ENCODE measurements around the gene FBXO31. TPM values are rescaled to one million over a fixed set of nuclear protein-coding genes. Genes with fewer than 3 reads are reported as not detected.
A peak's percentile ranks its signal among the peaks of the same experiment; 100 is the strongest.

Gene FBXO31
- total and polyA plus RNA-seq, 2 of the 8 experiments (the other 6 are each of a cell fraction or from before 2014, with no cell fraction given), result 8.3 to 21.6 TPM

DNA sequence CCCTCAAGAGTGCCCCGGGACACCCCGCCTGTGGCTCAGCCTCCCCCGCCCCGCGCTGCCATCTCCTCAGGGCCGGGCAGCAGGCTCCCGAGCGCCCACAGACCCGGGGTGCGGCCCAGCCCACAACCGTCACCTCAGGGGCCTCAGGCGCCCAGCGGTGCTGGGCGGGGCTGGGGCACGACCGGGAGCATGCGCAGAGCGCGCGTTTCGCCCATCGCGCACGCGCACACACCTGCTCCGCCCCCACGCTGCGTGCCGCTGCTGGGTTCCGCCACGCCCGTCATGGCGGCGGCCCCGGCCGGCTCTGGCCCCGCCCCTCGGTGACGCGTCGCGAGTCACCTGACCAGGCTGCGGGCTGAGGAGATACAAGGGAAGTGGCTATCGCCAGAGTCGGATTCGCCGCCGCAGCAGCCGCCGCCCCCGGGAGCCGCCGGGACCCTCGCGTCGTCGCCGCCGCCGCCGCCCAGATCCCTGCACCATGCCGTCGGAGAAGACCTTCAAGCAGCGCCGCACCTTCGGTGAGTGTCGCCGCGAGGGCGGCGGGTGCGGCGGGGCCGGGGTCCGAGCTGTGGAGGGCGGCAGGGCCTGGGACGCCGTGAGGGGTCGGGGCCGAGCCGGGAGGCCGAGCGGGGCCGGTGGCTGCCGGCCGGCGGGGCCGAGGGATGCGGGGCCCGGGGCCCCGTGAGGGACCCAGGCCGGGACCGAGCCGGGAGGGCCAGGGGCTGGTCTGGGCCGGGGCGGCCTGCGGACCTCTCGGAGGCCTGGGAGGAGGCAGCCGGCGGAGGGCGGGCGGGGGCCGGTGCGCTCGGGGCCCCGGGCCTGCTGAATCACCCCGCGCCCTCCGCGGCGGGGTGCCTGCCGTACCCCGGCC lies 8.6 kb upstream of the FBXO31 start, which contains the start of gene MAP1LC3B (continued):
- no peak for TF ChIP-seq CBX8 (IDR thresholded peaks at IDR 0.05; ENCODE audit: borderline replicate concordance, low read depth, low read length)
- no peak for TF ChIP-seq BACH1 (IDR thresholded peaks at IDR 0.05; ENCODE audit: low read length)
- peak; percentile 72 for TF ChIP-seq PHF8 (conservative IDR thresholded peaks at IDR 0.05; ENCODE audit: low read depth, low read length)
- no peak for TF ChIP-seq SRF (IDR thresholded peaks at IDR 0.05; ENCODE audit: low read depth, low read length)
- 0 out of 2 replicates have a peak, but pooled peaks have one; percentile 38 for TF ChIP-seq TCF12 (IDR thresholded peaks at IDR 0.05; ENCODE audit: low read depth, low read length)
- TF ChIP-seq EGR1 (IDR thresholded peaks at IDR 0.05; ENCODE audit: borderline replicate concordance, low read depth, low read length), result peak; percentile 87
- TF ChIP-seq FOSL1 (IDR thresholded peaks at IDR 0.05; ENCODE audit: insufficient read depth, low read depth, low read length), result no peak
- TF ChIP-seq SIN3A (conservative IDR thresholded peaks at IDR 0.05 in 1 of 2, IDR thresholded peaks at IDR 0.05 in 1 of 2; ENCODE audit: low read depth in 1 of 2, low read length in 2 of 2), result peak in 1 of 2 experiments; percentile 69; a peak in 1 of 4 replicates
- no peak for TF ChIP-seq SP2 (IDR thresholded peaks at IDR 0.05; ENCODE audit: low read length)
- no peak for TF ChIP-seq KDM1A (IDR thresholded peaks at IDR 0.05; ENCODE audit: borderline replicate concordance, low read length)
- TF ChIP-seq BCL11A (IDR thresholded peaks at IDR 0.05; ENCODE audit: low read depth in 2 of 2, low read length in 2 of 2), result no peak
- peak; percentile 99 for TF ChIP-seq TAF1 (IDR thresholded peaks at IDR 0.05; ENCODE audit: low read depth, low read length)
- TF ChIP-seq SP4 (IDR thresholded peaks at IDR 0.05; ENCODE audit: low read length), result peak; percentile 76; the same call in 1 of the 2 replicates
- peak; percentile 15; the same call in 1 of the 2 replicates for TF ChIP-seq RBBP5 (IDR thresholded peaks at IDR 0.05; ENCODE audit: borderline replicate concordance, low read depth, low read length)
- 0 out of 2 replicates have a peak, but pooled peaks have one; percentile 21 for TF ChIP-seq CHD2 (IDR thresholded peaks at IDR 0.05; ENCODE audit: low read length)
- no peak for TF ChIP-seq SUZ12 (IDR thresholded peaks at IDR 0.05; ENCODE audit: low read length)
- no peak for TF ChIP-seq SIRT6 (IDR thresholded peaks at IDR 0.05; ENCODE audit: low read length)
- TF ChIP-seq, protein P1, sequence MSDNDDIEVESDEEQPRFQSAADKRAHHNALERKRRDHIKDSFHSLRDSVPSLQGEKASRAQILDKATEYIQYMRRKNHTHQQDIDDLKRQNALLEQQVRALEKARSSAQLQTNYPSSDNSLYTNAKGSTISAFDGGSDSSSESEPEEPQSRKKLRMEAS (IDR thresholded peaks at IDR 0.05), result peak; percentile 79
- peak; percentile 73 for TF ChIP-seq POLR2AphosphoS5 (IDR thresholded peaks at IDR 0.05; ENCODE audit: low read depth, low read length)
- TF ChIP-seq, protein P2, sequence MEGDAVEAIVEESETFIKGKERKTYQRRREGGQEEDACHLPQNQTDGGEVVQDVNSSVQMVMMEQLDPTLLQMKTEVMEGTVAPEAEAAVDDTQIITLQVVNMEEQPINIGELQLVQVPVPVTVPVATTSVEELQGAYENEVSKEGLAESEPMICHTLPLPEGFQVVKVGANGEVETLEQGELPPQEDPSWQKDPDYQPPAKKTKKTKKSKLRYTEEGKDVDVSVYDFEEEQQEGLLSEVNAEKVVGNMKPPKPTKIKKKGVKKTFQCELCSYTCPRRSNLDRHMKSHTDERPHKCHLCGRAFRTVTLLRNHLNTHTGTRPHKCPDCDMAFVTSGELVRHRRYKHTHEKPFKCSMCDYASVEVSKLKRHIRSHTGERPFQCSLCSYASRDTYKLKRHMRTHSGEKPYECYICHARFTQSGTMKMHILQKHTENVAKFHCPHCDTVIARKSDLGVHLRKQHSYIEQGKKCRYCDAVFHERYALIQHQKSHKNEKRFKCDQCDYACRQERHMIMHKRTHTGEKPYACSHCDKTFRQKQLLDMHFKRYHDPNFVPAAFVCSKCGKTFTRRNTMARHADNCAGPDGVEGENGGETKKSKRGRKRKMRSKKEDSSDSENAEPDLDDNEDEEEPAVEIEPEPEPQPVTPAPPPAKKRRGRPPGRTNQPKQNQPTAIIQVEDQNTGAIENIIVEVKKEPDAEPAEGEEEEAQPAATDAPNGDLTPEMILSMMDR (IDR thresholded peaks at IDR 0.05; ENCODE audit: control extremely low read depth in 1 of 3, insufficient read depth in 1 of 3, low read depth in 1 of 3, low read length in 3 of 3), result no peak
- TF ChIP-seq MAFK (IDR thresholded peaks at IDR 0.05; ENCODE audit: low read depth, low read length), result no peak
- TF ChIP-seq CEBPB (IDR thresholded peaks at IDR 0.05; ENCODE audit: low read depth, low read length), result no peak

Data from H1 (cell line).